Pulmonary artery endothelial cell (primary cell): ENCODE results near the gene HSPA12B. TPM values are rescaled to one million over a fixed set of nuclear protein-coding genes. Genes with fewer than 3 reads are reported as not detected.

ENCODE experiments used
- DNase-seq: peaks from one replicate; pipeline ENCODE4 v3.0.0-alpha.2; 2011; ENCODE audit warnings: low read depth, low spot score
- total RNA-seq: library from RNA; depleted of rRNA; stranded (reverse); fragments of >200 nt; gene quantifications from 2 replicates; pipeline ENCODE4 v1.2.3, GENCODE V29; 2014

Gene HSPA12B, protein sequence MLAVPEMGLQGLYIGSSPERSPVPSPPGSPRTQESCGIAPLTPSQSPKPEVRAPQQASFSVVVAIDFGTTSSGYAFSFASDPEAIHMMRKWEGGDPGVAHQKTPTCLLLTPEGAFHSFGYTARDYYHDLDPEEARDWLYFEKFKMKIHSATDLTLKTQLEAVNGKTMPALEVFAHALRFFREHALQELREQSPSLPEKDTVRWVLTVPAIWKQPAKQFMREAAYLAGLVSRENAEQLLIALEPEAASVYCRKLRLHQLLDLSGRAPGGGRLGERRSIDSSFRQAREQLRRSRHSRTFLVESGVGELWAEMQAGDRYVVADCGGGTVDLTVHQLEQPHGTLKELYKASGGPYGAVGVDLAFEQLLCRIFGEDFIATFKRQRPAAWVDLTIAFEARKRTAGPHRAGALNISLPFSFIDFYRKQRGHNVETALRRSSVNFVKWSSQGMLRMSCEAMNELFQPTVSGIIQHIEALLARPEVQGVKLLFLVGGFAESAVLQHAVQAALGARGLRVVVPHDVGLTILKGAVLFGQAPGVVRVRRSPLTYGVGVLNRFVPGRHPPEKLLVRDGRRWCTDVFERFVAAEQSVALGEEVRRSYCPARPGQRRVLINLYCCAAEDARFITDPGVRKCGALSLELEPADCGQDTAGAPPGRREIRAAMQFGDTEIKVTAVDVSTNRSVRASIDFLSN
- total RNA-seq, result 4.7 and 7.9 TPM in 2 replicates

GRCh38 chr20:3732327-3733118 is at the start of gene HSPA12B:
TSS of gene HSPA12B (plus strand) at chr20:3732685. CDS start at chr20:3738675, 5,990 bp downstream.
- no peak for DNase-seq

DNA sequence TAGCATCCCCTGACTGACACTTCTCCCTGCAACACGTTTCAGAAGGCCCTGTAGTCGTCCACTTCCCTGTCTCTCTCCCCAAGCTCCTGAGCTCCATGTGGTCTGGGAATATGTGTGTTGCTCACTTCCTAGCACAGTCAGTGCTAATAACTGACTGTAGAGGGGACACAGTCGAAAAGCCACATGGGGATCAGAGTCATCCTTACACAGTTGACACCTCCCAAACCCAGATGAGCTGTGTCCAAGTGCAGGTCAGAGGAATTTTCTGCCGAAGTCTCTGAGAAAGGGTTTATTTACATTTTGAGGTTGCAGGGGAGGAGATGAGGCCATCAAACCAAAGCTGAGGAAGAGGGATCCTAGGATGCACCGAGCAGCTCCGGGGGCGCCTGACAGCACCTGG is 47.1 kb upstream of the HSPA12B start:
- DNase-seq, result no peak

GRCh38 chr20:3686421-3686820 is 46.1 kb upstream of the HSPA12B start:
- no peak for DNase-seq

GRCh38 chr20:3686867-3687321 is 45.6 kb upstream of the HSPA12B start:
- no peak for DNase-seq

DNA sequence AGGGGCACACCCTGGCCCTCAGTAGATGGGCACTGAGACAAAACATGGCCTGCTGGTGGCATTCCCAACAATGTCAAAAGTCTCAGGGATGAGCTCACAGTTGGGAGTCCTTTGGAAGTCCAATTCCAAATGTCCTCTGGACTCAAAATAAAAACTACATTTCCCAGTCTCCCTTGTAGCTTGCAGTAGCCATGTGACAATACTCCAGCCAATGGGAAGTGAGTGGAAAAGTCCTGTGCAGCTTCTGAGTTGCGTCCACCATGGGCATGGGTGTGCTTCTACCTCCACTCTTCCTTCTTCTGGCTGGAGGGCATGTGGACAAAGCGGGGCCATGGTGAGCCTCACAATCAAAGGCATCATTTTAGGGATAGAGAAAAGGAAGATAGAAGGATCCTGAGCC is 44.8 kb upstream of the HSPA12B start:
- DNase-seq, result no peak

DNA sequence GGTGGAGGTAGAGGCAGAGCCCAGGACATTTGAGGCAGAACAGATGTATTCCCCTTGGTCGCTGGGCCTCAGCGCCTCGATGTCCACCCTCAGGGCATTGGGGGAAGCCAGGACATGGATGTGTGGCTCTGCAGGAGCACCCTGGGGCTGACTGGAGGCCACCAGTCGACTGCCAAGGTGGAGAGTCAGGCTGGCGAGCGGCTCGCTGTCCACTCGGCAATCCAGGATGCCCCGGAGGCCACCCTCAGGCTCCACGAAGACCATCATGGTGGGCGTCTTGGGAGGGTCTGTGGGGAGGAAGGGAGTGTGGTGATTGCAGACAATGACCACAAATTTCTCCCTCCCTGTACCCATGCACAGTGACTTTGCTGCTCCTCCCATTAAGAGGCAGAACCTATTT is 42.5 kb upstream of the HSPA12B start:
- no peak for DNase-seq

- DNase-seq, result no peak
These were observed 42.1 kb upstream of the HSPA12B start for GRCh38 chr20:3690413-3690812.

GRCh38 chr20:3691306-3691705 is 41.2 kb upstream of the HSPA12B start:
- no peak for DNase-seq

DNA sequence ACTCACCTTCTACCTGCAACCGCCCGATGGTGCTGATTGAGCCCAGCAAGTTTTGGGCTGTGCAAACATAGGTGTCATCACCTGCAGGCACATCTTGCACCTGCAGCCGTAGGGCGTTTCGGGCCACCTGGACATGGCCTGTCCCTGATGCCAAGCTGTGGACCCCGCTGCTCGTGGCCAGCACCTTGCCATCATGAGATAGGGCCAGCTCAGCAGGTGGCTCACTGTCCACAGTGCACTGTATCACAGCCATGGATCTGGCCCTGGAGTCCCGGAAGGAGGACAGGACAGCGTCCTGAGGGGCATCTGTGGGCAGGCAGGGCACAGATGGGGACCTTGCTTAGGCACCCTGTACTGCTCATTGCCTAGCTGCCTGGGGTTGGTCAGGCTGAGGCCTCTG is 40.6 kb upstream of the HSPA12B start:
- no peak for DNase-seq

DNA sequence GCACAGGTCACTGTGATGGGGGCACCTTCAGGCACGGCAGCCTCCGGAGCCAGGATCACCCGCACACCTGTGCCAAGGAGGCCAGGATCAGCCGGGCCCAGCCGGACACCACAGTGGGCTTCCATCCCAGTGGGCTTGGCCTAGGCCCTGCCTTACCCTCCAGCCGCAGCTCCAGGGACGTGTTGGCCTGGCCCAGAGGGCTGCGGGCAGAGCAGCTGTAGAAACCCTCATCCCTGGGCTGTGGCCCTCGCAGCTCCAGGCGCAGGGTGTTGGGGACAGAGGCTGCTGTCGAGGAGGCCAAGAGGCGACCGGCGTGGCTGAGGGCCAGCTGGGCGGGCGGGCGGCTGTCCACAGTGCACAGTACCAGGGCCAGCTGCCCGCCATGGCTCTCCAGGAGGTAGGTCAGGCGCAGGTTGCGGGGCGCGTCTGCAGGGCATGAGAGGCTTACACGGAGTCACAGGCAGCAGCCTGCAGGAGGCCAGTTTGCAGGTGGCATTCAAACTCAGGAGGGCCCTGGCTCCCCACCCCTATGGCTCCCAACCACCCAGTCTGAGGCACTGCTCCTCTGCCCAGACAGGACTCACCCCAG is 39.7 kb upstream of the HSPA12B start:
- no peak for DNase-seq

DNA sequence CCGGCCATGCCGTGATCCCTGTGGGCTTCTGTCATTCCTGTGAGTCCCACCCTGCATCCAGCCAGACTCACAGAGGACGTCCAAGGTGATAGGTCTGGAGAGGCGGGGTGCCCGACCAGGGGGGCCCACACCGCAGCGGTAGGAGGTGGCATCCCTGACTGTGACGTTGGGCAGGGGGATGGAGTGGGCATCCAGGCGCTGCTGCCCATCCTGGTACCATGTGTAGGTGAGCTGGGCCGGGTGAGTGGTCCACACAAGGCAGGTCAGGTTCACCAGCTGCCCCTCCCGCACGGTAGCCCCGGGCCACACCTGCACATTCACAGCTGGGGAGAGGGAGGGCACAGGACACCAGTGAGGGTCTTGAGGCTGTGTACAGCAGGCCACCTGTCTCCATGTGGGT is 39.1 kb upstream of the HSPA12B start:
- no peak for DNase-seq

- DNase-seq, result no peak
These were observed 37.6 kb upstream of the HSPA12B start for GRCh38 chr20:3694864-3695263.

DNA sequence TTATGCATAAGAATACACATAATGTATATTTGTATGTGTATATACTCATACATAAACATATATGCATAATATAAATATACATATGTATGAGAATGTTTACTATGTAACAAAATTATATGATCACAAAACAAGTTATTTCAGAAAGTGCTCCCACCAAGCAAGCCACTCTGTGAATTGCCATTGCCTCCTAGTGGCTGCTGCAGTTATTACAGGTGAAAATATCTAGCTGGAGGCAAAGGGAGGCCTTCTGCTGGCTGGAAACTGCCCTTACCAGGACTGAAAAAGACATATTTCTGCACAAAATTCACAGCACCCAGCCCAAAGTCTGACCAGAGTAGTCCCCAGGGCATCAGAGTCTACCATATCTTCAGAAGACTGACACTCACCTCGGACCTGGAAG is 36.3 kb upstream of the HSPA12B start:
- no peak for DNase-seq

DNA sequence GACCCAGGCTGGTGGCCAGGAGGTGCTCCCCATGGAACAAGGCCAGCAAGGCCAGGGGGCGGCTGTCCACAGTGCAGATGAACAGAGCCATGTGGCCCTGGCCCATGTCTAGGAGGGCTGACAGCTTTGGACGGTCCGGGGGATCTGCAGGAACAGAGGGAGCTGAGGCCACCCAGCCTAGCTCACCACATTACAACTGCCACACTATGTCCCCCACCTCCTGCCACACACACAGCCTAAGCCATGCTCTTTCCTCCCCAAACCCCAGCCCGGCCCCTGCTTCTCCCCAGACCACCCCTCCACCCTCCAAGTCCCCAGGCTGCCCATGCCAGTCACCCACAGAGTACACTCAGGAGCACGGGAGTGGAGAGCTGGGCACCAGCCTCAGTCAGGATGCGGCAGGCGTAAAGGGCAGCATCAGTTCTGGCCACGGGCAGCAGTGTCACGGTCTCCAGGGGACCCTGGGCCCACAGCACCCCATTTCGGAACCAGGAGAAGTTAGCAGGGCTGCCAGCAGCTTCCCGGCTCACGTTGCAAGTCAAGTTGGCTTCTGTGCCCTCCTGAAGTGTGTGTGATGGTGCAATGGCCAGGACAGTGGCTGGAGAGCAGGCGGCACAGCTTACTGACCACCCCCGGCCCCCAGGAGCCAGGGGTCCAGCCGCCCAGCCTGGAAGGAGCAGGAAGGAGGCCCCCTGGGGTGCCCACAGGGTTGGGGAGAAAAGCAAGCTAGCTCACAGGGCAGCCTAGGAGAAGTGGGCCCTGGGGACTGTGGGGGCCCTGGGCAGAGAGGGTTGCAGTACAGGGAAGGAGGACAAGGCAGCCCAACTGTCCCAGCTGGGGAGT is 35.5 kb upstream of the HSPA12B start:
- DNase-seq, result no peak

GRCh38 chr20:3697588-3698305 is 34.7 kb upstream of the HSPA12B start:
- DNase-seq, result no peak

DNA sequence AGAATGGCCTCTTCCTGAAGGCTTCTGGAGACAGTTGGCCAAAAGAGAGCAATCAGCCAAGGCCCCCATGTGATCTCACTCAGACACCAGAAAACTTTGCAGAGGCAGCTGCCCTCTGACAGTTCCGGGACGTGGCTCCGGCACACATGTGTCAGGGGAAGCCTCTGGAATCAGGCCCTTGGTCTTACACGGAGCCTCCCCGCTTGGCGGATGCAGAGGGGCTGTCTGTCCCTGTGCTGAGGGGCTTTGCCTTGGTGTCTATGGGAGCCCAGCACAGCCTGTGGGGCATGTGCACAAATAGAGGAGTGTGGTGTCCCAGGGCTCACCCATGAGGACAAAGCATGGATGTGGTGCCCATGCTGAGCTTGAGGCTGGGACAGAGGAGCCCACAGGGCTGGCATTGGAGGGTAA is 33.9 kb upstream of the HSPA12B start:
- DNase-seq, result no peak

GRCh38 chr20:3699037-3699436 is 33.4 kb upstream of the HSPA12B start:
- DNase-seq, result no peak

DNA sequence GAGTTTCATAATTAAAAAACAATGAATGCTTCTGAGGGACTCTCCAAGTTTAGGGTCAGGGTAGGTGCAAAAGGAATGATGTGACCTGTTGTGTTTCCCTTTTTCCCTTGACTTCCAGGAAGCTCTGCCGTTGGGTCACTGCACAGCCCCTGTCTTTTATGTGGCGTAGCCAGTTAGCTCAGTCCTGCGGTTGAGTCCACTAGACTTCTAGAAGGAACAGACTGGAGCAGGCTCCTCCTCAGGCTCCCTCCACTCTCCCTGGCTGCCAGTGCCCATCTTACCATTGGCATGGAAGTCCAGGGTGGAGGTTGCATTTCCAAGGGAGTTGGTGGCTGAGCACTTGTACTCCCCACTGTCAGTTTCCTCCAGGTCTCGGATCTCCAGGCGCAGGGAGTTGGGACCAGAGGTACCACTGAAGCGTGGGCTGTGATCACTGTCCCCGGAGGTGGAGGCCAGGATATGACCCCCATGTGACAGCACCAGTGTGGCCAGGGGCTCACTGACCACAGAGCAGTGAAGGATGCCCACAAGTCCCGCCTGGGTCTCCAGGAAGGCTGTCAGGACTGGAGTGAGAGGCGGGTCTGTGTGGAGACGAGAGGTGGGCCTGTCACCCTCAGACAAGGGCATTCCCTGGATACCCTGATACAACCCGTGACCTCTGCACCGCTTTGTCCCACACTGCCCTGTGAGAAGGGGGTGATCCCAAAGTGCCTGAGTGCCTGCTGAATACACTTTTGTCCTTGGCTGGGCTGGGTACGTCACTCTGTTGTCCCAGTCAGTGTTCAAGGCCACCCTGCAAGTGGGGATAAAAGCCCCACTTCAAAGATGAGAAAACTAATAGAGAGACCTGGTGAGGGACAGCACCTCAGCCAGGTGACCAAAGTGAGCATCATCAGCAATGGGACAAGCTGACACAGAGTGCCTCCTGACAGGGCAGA is 31.2 kb upstream of the HSPA12B start:
- DNase-seq, result no peak
